Activated B cell treated with CpG ODN at 0.5 μM for 24 hours (primary cell): ENCODE results near the gene VPS11. TPM values are rescaled to one million over a fixed set of nuclear protein-coding genes. Genes with fewer than 3 reads are reported as not detected.

Experiments
- ATAC-seq: fragments of 200-7000 bp; cut with Tn5 transposase; one replicate; pipeline ENCODE4 v1.10.0; 2021; ENCODE audit warnings: low read depth, mild to moderate bottlenecking, moderate library complexity
- CTCF ChIA-PET: fragments of 350-600 bp; sonication (Branson Sonifier 250); formaldehyde crosslinking; loops from one replicate; lab custom pipeline; 2021; ENCODE audit warnings: antibody characterized with exemption; lab: Charles Lee
- POLR2A ChIA-PET: fragments of 350-600 bp; sonication (Branson Sonifier 250); formaldehyde crosslinking; loops from one replicate; lab custom pipeline; 2021; ENCODE audit warnings: antibody characterized with exemption; lab: Charles Lee
- DNase-seq: peaks from one replicate; pipeline ENCODE4 v3.0.0; 2022
- H3K27ac Mint-ChIP-seq: one replicate; pipeline ENCODE4 v1.8.0; 2020; ENCODE audit warnings: mixed read lengths
- H3K27me3 Mint-ChIP-seq: one replicate; pipeline ENCODE4 v1.8.0; 2021; ENCODE audit warnings: mixed read lengths
- H3K36me3 Mint-ChIP-seq: one replicate; pipeline ENCODE4 v1.8.0; 2021; ENCODE audit warnings: low read depth, mixed read lengths
- H3K4me1 Mint-ChIP-seq: one replicate; pipeline ENCODE4 v1.8.0; 2021; ENCODE audit warnings: mixed read lengths
- H3K4me3 Mint-ChIP-seq: one replicate; pipeline ENCODE4 v1.8.0; 2020; ENCODE audit warnings: mild to moderate bottlenecking, mixed read lengths
- H3K9me3 Mint-ChIP-seq: one replicate; pipeline ENCODE4 v1.8.0; 2020; ENCODE audit warnings: mixed read lengths
- intact Hi-C: fragments of 100-400 bp; cut with micrococcal nuclease; formaldehyde crosslinking; loops from one replicate; pipeline ENCODE4 v1.15.1; 2024
- total RNA-seq: library from RNA; stranded (reverse); gene quantifications from 2 replicates; pipeline ENCODE4 v1.2.3, GENCODE V29; 2022
- TF ChIP-seq, protein P1 (sequence below): fragments of 200-600 bp; IDR thresholded peaks from one replicate; pipeline ENCODE4 v1.8.0; 2022; ENCODE audit warnings: antibody characterized with exemption, mild to moderate bottlenecking

Gene VPS11
- total RNA-seq, 1 donor from 2014 or later, result 53.6 TPM

- peak overlapping the region; percentile 21 for H3K4me3 Mint-ChIP-seq
- DNase-seq (no peak), ATAC-seq (no peak)
- H3K4me1 Mint-ChIP-seq, result peaks cover 51% of the 10 kb centered on the region
- H3K27me3 Mint-ChIP-seq, result no peaks in the 10 kb centered on the region
- CTCF ChIA-PET, result no interaction called here
- POLR2A ChIA-PET, result interaction anchor here (1.0 kb wide), 1 partner anchor 19 kb away, joined by 3 read pairs; the partner anchor contains the start of gene HMBS
- intact Hi-C loops, result no loop called here
- H3K9me3 Mint-ChIP-seq, result no peaks in the 10 kb centered on the region
- TF ChIP-seq, protein P1, sequence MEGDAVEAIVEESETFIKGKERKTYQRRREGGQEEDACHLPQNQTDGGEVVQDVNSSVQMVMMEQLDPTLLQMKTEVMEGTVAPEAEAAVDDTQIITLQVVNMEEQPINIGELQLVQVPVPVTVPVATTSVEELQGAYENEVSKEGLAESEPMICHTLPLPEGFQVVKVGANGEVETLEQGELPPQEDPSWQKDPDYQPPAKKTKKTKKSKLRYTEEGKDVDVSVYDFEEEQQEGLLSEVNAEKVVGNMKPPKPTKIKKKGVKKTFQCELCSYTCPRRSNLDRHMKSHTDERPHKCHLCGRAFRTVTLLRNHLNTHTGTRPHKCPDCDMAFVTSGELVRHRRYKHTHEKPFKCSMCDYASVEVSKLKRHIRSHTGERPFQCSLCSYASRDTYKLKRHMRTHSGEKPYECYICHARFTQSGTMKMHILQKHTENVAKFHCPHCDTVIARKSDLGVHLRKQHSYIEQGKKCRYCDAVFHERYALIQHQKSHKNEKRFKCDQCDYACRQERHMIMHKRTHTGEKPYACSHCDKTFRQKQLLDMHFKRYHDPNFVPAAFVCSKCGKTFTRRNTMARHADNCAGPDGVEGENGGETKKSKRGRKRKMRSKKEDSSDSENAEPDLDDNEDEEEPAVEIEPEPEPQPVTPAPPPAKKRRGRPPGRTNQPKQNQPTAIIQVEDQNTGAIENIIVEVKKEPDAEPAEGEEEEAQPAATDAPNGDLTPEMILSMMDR, result no peak
- peaks cover 13% of the 10 kb centered on the region for H3K36me3 Mint-ChIP-seq
- H3K27ac Mint-ChIP-seq, result no peak overlapping the region
Measured at GRCh38 chr11:119103793-119104192, 36.2 kb downstream of the VPS11 start.

DNA sequence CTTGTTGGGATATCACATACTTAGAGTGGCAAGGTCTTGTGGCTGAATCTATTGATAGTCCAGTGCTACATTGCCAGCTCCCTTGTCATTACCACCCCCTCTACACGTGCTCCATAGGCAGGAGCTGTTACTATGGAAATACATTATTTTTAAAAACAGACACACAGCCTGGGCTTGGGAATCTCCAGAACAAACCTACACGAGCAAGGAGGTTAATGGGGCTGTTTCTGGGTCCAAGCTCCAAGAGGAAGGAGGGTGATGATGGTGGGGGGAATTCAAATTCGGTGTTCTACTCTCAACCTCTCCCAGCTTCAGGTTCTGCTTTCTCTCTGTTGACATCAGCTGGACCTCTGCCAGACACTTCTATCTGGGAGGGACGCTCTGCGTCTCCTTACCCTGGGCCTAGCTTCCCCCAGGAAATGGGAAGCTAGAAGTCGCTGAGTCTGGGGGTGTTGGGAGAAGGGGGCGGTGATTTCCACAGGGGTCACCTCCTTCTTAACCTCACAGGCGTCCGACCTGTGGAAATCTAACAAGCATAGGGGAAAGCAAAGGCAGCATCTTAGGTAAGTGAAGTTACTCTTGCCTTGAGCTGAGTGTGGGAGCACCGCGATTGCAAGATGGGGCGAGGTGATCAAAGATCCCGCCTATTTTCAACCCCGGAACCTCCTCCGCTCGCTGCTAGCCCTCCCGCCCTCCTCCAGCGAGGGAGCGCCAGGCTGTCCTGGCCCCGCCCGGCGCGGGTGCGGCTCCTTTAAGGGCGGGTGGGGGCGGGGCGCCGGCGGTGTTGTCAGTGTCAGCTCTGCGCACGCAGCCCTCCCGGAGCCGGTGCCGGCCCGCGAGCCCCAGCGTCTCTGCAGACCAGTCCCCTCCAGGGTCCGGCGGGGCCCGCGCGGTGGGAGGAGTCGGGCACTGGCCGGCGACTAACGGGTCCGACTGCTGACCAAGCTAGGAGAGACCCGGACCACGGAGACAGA is 39.2 kb downstream of the VPS11 start, which contains the start of gene C2CD2L:
Gene C2CD2L, plus strand, starts transcription at position 781 of the 974 bp plus-strand sequence. CDS start 398 bp downstream, outside the sequence.
- Mint-ChIP-seq H3K36me3 (peaks cover 18% of the 10 kb centered on the region), H3K27me3 (no peaks in the 10 kb centered on the region), H3K27ac (peak within 1 kb of the TSS; percentile 90), H3K9me3 (no peaks in the 10 kb centered on the region), H3K4me3 (peak within 1 kb of the TSS; percentile 88), H3K4me1 (peaks cover 41% of the 10 kb centered on the region)
- TF ChIP-seq, protein P1, result no peak
- DNase-seq (peak; percentile 74), ATAC-seq (peak; percentile 93)
- ChIA-PET POLR2A (interaction anchor here (0.6 to 3.4 kb wide), 19 partner anchors 9 to 315 kb away, joined by 3 to 45 read pairs (median 5); partner anchors contain the start of genes CBL, CENATAC, HINFP and HMBS), CTCF (interaction anchor here (0.8 to 1.2 kb wide), 3 partner anchors 14 to 99 kb away, joined by 3 to 5 read pairs (median 4); partner anchors contain the start of genes CBL and HINFP)
- intact Hi-C loops, result loop anchor here (1.0 kb wide), 3 partner anchors 12 to 109 kb away; partner anchors contain the start of genes CENATAC and HINFP

GRCh38 chr11:119107538-119108145 is 40.0 kb downstream of the VPS11 start:
- intact Hi-C loops, result loop anchor here (1.0 kb wide), 3 partner anchors 12 to 109 kb away; partner anchors contain the start of genes CENATAC and HINFP
- H3K36me3 Mint-ChIP-seq, result peaks cover 19% of the 10 kb centered on the region
- H3K9me3 Mint-ChIP-seq, result no peaks in the 10 kb centered on the region
- H3K27me3 Mint-ChIP-seq, result no peaks in the 10 kb centered on the region
- ATAC-seq, result peak; percentile 15
- DNase-seq, result no peak
- TF ChIP-seq, protein P1, result no peak
- ChIA-PET CTCF (interaction anchor here (1.1 to 1.2 kb wide), 2 partner anchors 97 to 98 kb away, joined by 3 to 5 read pairs; partner anchors contain the start of gene CBL), POLR2A (interaction anchor here (0.6 to 3.4 kb wide), 15 partner anchors 10 to 316 kb away, joined by 3 to 45 read pairs (median 6); partner anchors contain the start of genes CBL, CENATAC, HINFP and HMBS)
- H3K27ac Mint-ChIP-seq, result peak overlapping the region; percentile 21
- H3K4me3 Mint-ChIP-seq, result peak overlapping the region; percentile 88
- peaks cover 34% of the 10 kb centered on the region for H3K4me1 Mint-ChIP-seq

- peak overlapping the region; percentile 82 for H3K4me3 Mint-ChIP-seq
- intact Hi-C loops, result no loop called here
- DNase-seq, result no peak
- TF ChIP-seq, protein P1, result no peak
- peak overlapping the region; percentile 21 for H3K27ac Mint-ChIP-seq
- no peaks in the 10 kb centered on the region for H3K27me3 Mint-ChIP-seq
- H3K4me1 Mint-ChIP-seq, result peaks cover 29% of the 10 kb centered on the region
- CTCF ChIA-PET, result interaction anchor here (1.1 kb wide), 1 partner anchor 9 kb away, joined by 3 read pairs; no protein-coding TSS in a partner anchor
- POLR2A ChIA-PET, result interaction anchor here (0.5 to 3.4 kb wide), 6 partner anchors 12 to 108 kb away, joined by 3 to 45 read pairs (median 6); partner anchors contain the start of genes CBL, HINFP and VPS11
- H3K36me3 Mint-ChIP-seq, result peaks cover 25% of the 10 kb centered on the region
- H3K9me3 Mint-ChIP-seq, result no peaks in the 10 kb centered on the region
- ATAC-seq, result no peak
Measured at GRCh38 chr11:119108146-119108856, 40.7 kb downstream of the VPS11 start.
